ENCODE data around the gene DNAJC21. TPM values are rescaled to one million over a fixed set of nuclear protein-coding genes. Genes with fewer than 3 reads are reported as not detected.
"Not testable (repeated sequence)": the region's sequence is repeated elsewhere in the genome, so short reads cannot be mapped to it uniquely, and the experiment has no call there.

DNAJC21 gene
- total RNA-seq, 1 experiment from 2014 or later: 38.6 TPM

DNA sequence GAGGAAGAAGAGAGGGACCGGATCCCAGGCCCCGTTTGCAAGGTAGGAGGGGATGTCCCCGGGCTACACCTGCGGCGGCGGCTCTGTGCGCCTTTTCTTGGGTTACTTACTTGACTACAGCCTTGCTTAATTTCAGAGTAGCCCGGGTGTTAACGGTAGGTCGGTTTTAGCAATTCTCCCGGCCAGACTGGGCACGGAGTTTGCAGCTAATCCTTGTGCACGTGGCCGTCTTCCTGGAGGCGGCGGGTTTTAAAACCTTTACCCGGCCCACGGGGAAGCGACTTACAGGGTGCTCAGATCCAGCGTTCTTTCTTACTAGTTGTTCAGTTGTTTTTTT, 13.5 kb upstream of the DNAJC21 start:
- DNase-seq (ENCODE audit: low read depth, low spot score): no peak
- in situ Hi-C loops (cut with HindIII; ENCODE audit: low pct_unique_long_range_greater_than_20kb, low sequenced_read_pairs): no loop called here

DNA sequence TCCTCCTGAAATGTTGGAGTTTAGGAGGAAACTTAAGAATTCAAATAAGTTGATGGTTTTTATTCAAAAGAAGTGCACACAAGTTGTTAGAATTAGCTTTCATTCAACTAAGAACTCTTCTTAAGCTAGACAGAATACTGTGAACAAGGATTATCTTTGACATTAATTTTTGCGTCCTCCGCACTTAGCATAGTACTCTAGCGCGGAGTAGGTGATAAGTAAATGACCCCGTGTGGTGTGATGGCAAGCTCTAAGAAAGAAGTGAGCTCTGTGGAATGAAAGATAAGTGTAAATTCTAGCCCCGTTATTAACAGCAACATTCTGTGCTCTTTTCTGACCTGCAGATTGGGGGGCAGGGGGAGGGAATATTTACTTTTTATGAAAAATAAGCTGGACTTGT, 12.8 kb upstream of the DNAJC21 start:
- no peak for DNase-seq (ENCODE audit: low read depth, low spot score)
- in situ Hi-C loops (cut with HindIII; ENCODE audit: low pct_unique_long_range_greater_than_20kb, low sequenced_read_pairs): no loop called here

DNA sequence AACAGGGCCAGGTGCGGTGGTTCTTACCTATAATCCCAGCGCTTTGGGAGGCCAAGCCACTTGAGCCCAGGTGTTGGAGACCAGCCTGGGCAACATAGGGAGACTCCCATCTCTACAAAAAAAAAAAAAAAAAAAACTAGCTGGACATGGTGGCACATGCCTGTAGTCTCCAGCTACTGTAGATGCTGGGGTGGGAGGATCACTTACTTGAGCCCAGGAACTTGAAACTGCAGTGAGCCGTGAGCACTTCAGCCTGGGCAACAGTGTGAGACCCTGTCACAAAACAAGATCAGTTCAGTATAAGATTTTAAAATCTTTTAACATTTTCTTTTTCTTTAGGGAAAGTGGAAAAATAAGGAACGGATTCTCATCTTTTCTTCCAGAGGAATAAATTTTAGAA, 11.3 kb upstream of the DNAJC21 start:
- no peak for DNase-seq (ENCODE audit: low read depth, low spot score)
- in situ Hi-C loops (cut with HindIII; ENCODE audit: low pct_unique_long_range_greater_than_20kb, low sequenced_read_pairs): no loop called here

DNA sequence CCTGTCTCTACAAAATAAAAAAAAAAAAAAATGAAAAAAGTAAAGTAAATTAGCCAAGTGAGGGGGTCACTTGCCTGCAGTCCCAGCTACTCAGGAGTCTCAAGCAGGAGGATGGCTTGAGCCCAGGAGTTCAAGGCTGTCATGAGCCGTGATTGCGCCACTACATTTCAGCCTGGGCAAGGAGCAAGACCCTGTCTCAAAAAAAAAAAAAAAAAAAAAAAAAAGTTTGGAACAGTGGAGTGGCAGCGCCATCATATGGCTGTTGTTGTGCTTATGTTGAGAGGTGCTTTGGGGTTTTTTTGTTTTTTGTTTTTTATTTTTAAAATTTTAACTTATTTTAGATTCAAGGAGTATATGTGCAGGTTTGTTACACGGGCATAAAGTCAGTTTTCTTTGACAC, 10.3 kb upstream of the DNAJC21 start:
- peak; percentile 57 for DNase-seq (ENCODE audit: low read depth, low spot score)
- in situ Hi-C loops (cut with HindIII; ENCODE audit: low pct_unique_long_range_greater_than_20kb, low sequenced_read_pairs): no loop called here

DNA sequence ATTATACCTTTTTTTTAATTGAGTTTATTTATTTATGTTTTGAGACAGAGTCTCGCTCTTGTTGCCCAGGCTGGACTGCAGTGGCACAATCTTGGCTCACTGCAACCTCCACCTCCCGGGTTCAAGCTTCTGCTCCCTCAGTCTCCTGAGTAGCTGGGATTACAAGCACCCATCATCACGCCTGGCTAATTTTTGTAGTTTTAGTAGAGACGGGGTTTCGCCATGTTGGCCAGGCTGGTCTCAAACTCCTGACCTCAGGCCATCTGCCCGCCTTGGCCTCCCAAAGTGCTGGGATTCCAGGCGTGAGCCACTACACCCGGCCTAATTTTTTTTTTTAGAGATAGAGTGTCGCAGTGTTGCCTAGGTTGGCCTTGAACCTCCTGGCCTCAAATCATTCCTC, 6.1 kb upstream of the DNAJC21 start:
- DNase-seq (ENCODE audit: low read depth, low spot score); in situ Hi-C loops (cut with HindIII; ENCODE audit: low pct_unique_long_range_greater_than_20kb, low sequenced_read_pairs): not testable (repeated sequence)

DNA sequence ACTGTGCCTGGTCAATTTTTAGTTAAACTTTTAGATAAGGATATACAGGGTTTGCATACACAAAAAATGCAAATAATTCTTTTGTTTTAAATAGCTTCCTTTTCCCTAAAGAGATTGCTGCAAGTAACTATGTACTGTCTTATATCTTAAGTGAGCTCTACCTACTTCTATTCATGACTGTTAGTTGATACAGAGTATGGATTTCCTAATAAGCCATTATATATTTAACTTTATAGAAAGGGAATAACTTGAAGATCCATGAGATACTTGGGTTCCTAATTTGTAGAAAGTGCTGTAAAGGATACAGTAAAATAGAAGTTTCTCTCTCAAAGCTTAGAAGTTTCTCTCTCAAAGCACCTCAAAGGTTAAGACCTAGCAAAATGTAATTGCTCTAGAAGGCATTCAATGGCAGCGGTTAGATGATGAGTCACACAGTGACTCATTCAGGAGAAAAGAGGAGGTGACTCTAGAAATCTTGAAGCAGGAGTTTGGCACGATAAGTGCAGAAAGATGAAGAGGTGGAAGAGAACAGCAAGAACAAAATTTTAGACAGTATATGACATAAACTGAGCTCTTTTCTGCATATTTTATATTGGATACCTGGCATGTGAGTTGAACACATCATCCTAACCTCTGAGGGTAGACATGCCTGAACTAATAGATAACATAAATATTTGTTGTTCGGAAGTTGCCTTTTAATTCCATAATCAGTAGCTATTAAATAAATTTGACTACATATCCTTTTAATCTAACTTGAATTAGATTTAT, 5.5 kb upstream of the DNAJC21 start:
- in situ Hi-C loops (cut with HindIII; ENCODE audit: low pct_unique_long_range_greater_than_20kb, low sequenced_read_pairs): no loop called here

DNA sequence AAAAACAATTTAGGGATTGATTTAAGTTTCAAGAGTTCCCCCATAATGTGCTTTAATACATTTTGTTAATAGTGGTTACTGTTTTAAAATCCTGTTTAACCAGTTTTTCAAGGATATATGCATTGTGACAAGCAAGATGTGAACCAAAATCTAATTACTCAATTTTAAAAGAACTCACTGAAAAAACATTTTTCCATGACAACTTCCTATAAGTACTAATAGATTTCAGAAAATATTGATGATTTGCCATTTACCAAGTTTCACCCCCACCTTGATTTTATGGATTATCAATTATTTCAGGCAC, 4.9 kb upstream of the DNAJC21 start:
- DNase-seq (ENCODE audit: low read depth, low spot score): no peak
- in situ Hi-C loops (cut with HindIII; ENCODE audit: low pct_unique_long_range_greater_than_20kb, low sequenced_read_pairs): no loop called here

More for the DNA sequence above, 5.5 kb upstream of the DNAJC21 start:
- DNase-seq (ENCODE audit: low read depth, low spot score): peak; percentile 60

DNA sequence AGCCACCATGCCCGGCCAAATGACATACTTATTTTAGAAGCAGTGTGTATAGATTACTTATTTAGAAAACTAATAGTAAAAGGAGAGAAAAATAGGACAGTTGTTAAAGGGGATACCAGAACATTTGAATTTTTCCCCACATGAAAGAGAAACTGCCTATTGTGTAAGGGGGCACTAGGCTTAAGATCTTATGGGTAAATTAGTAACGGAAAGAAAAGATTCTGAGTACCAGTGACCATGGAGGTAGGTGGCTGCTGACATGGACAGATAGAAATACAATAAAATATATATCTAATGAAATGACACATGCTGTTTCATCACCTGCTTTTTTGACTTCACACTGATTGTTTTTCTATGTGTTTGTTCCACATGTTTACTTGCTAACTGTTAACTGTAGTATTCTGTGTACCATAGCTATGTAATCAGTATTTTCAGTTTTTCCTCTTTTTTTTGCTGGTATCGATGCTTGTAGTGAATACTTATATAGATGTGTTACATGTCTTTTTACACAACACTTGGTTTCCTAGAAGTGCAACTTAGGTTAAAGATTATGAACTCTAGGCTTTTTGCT, 3.0 kb upstream of the DNAJC21 start:
- in situ Hi-C loops (cut with HindIII; ENCODE audit: low pct_unique_long_range_greater_than_20kb, low sequenced_read_pairs): no loop called here
- no peak for DNase-seq (ENCODE audit: low read depth, low spot score)

DNA sequence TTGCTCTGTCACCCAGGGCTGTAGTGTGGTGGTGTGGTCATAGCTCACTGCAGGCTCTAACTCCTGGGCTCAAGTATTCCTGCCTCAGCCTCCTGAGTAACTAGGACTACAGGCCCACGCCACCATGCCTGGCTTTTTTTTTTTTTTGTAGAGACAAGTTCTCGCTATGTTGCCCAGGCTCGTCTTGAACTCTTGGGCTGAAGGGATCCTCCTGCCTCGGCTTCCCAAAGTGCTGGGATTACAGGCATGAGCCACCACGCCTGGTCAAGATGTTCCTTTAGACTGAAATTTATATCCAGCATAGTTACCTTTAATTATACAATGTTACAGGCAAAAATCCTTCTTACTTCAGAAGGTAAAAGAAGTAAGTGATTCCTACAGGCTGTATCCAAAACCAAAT, 1.6 kb upstream of the DNAJC21 start:
- in situ Hi-C loops (cut with HindIII; ENCODE audit: low pct_unique_long_range_greater_than_20kb, low sequenced_read_pairs): no loop called here
- DNase-seq (ENCODE audit: low read depth, low spot score): no peak

DNA sequence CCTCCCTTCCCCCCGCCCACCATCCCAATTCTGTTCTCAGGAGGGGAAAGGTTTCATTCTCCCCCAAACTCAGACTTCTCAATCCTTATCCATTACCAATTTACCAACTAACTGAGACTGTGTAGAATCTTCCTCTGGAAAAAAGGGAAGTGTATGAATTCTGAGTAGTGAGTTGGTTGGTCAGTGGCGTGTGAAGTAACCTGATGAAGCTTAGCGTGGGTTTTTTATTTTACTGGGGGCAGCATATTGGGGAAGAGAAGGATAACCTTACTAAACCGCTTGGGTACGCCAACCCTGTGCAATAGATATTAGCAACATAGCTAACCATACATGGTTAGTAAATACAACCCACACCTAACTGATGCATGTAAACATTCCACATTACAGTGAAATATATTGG, 1.1 kb upstream of the DNAJC21 start:
- DNase-seq (ENCODE audit: low read depth, low spot score): no peak
- in situ Hi-C loops (cut with HindIII; ENCODE audit: low pct_unique_long_range_greater_than_20kb, low sequenced_read_pairs): no loop called here

DNA sequence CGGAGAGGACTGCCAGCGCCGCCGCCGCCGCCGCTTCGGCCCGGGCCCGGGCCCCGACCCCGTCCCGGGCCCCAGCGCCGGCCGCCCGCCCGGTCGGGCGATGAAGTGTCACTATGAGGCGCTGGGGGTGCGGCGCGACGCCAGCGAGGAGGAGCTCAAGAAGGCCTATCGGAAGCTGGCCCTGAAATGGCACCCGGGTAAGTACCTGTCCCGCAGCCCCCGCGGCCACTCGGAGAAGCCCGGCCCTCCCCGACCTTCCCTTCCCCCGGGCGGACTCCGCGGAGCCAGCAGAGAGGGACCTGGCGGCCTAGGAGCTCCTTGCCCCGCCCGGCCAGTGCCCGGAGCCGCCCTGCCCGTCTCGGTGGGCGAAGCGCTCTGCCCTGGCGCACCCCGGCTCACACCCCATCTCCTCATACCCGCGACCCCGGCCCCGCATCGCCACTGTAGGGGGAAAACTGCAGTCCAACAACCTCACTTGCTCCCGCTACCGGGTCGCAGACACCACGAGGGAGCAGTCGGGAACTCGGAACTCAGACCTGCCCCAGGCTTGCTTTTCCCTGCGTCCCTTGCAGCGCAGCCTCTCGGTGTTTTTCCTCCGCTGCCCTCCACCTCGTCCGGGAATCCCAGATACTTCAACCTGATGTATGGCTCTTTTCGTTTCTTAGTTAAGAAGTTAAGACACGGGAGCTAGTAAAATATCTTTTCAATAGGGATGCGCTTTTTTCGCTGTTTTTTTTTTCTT, 532 bp downstream of the DNAJC21 start:
- in situ Hi-C loops (cut with HindIII; ENCODE audit: low pct_unique_long_range_greater_than_20kb, low sequenced_read_pairs): no loop called here
- DNase-seq (ENCODE audit: low read depth, low spot score): peak; percentile 83

DNA sequence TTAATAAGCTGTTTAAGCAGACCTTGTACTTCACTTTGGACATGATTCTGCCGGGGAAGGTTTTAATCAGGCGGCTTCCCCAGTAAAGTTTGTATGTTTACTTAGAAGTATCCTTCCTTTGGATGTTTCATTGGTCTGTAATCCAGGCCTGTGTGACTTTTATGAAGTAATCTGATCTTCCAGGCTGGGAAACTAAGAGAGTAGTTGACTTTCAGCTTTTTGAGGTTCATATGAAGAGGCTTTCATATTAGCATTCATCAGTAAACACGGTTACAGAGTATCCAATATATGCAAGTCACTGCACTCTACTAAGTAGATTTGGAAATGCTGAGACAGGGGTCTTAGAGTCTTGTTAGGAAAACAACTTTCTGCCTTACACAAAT, 1.1 kb downstream of the DNAJC21 start:
- in situ Hi-C loops (cut with HindIII; ENCODE audit: low pct_unique_long_range_greater_than_20kb, low sequenced_read_pairs): no loop called here
- DNase-seq (ENCODE audit: low read depth, low spot score): no peak

DNA sequence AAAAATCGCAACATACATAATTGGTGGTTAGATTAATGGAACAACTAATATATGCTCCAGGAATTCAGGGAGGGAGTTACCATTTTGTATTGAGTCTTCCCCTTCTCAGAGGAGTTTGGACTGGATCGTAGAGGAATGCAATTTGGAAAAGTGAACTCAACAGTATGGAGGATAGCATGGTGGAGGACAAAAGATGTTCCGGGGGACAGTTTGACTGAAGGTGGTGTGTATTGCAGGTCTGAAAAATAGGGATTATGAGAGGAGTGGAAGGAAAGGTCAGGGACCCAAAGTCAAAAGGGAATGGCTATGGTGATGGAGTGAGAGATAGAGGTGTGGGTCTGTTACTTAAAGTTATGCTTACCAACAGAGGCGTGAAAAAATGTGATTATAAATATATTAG, 1.5 kb downstream of the DNAJC21 start:
- in situ Hi-C loops (cut with HindIII; ENCODE audit: low pct_unique_long_range_greater_than_20kb, low sequenced_read_pairs): no loop called here
- no peak for DNase-seq (ENCODE audit: low read depth, low spot score)

DNA sequence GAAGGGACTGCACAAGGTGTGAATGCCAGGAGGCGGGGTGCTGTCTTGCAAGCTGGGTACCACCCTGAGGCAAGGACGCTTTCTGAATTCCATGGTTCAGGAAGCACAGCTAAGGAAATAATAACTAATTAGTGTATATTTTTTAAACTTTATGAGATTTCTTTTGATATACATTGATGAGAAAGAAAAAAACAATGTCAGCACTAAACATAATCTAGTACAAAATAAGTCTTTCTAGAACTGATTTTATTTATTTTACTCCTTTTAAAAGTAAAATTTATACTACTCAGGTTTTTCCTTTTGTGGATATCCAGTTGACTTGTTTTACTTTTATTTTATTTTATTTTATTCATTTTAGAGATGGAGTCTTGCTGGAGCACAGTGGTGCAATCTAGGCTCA, 3.6 kb downstream of the DNAJC21 start:
- in situ Hi-C loops (cut with HindIII; ENCODE audit: low pct_unique_long_range_greater_than_20kb, low sequenced_read_pairs): no loop called here
- DNase-seq (ENCODE audit: low read depth, low spot score): no peak

DNA sequence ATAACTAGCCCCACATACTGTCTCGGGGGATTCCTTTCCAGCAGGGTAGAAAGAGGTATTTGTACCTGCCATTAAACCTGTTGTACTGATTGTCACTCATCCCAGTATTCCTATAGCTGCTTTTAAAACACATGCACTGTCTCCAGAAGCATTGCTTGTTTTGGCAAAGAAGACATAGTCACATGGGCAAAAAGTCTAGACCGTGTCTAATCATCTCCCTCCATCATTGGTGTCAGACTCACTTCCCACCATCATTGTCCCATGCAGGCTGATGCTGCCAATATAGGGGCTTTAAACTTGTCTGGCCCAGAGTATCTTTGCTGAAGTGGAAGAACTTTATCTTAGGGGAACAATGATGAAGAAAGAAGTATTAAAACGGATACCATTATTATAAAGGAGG, 12.6 kb downstream of the DNAJC21 start:
- DNase-seq (ENCODE audit: low read depth, low spot score): peak; percentile 30
- in situ Hi-C loops (cut with HindIII; ENCODE audit: low pct_unique_long_range_greater_than_20kb, low sequenced_read_pairs): no loop called here

DNA sequence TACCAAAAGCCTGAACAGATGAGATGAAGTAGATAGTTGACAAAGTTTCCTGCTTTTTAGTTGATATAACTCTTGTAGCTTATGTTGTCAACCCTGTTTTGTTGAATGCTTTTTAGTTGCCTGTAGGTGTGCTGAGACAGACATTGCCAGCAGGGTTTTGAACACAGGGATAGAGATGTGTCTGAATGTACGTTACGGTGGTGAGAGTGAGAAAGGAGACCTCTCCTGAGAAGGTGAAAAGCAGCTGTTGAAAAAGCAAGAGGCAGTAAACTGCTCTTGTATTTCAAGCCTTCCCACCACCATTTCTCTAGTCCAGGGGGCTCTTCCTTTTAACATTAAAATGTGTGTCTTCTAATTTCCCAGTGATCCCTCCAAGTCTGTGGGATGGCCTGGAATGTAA, 14.7 kb downstream of the DNAJC21 start:
- no peak for DNase-seq (ENCODE audit: low read depth, low spot score)
- in situ Hi-C loops (cut with HindIII; ENCODE audit: low pct_unique_long_range_greater_than_20kb, low sequenced_read_pairs): no loop called here

DNA sequence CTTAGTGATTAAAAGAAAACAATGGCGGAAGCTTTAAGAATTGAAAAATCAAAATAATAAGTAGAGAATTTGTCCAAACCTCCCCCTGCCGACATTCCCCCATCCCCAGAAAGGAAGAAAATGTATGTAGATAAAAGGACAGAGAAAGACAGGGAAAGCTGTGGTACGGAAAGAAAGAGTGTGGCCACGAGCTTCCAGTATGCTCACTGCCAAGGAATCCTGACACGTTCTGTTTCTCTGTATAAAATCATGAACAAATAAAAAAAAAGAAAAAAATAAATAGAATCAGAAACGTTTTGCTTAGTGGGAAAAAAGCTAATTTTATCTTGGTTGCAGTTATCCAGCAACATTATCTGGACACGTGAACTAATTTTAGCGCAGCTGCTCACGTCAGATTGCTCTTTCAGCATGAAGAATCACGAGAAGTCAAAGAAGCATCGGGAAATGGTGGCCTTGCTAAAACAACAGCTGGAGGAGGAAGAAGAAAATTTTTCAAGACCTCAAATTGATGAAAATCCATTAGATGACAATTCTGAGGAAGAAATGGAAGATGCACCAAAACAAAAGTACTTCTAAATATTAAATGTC, 15.2 kb downstream of the DNAJC21 start:
- DNase-seq (ENCODE audit: low read depth, low spot score): no peak
- in situ Hi-C loops (cut with HindIII; ENCODE audit: low pct_unique_long_range_greater_than_20kb, low sequenced_read_pairs): no loop called here

DNA sequence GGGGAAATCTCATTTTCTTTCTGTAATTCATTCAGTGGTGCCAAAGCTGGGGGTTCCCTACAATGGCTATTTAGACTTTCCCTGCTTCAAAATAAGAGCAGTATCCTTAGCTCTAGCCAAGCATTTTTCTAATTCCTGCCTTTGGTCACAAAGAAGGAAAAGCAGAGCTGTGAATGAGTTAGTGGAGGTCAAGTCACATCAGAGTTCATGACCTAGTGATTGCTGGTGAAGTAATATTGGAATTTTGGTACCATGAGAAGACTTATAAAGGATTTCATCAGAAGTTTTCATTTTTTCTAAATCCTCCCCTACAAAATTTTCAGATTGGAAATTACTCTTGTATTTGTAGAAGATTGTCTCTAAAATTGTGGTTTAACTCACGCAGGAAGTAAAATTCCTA, 28.0 kb downstream of the DNAJC21 start:
- no peak for DNase-seq (ENCODE audit: low read depth, low spot score)
- in situ Hi-C loops (cut with HindIII; ENCODE audit: low pct_unique_long_range_greater_than_20kb, low sequenced_read_pairs): no loop called here

Measured in SK-MEL-5 (cell line).